ENCODE data around the gene PTPRN2.

GRCh38 chr7:158570449-158571170 is 17.0 kb downstream of the PTPRN2 start:
- TF ChIP-seq POLR2A (IDR thresholded peaks at IDR 0.05) (no peak), POLR2AphosphoS5 (IDR thresholded peaks at IDR 0.05) (no peak)
- TF ChIP-seq, protein P1, sequence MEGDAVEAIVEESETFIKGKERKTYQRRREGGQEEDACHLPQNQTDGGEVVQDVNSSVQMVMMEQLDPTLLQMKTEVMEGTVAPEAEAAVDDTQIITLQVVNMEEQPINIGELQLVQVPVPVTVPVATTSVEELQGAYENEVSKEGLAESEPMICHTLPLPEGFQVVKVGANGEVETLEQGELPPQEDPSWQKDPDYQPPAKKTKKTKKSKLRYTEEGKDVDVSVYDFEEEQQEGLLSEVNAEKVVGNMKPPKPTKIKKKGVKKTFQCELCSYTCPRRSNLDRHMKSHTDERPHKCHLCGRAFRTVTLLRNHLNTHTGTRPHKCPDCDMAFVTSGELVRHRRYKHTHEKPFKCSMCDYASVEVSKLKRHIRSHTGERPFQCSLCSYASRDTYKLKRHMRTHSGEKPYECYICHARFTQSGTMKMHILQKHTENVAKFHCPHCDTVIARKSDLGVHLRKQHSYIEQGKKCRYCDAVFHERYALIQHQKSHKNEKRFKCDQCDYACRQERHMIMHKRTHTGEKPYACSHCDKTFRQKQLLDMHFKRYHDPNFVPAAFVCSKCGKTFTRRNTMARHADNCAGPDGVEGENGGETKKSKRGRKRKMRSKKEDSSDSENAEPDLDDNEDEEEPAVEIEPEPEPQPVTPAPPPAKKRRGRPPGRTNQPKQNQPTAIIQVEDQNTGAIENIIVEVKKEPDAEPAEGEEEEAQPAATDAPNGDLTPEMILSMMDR (IDR thresholded peaks at IDR 0.05) = no peak
